Loucy (cell line): Measurements from ENCODE around the gene FEM1B.

ENCODE experiments used
- CTCF ChIP-seq: fragments of 200-600 bp; sonication (generic); conservative IDR thresholded peaks from 2 replicates; pipeline ENCODE4 v1.5.1; 2014; ENCODE audit warnings: mild to moderate bottlenecking, antibody characterized with exemption, low read length
- EZH2phosphoT487 ChIP-seq: fragments of 200-600 bp; IDR thresholded peaks from 2 replicates; pipeline ENCODE4 v1.6.1; 2018; ENCODE audit warnings: antibody characterized with exemption, mild to moderate bottlenecking, moderate library complexity, borderline replicate concordance

DNA sequence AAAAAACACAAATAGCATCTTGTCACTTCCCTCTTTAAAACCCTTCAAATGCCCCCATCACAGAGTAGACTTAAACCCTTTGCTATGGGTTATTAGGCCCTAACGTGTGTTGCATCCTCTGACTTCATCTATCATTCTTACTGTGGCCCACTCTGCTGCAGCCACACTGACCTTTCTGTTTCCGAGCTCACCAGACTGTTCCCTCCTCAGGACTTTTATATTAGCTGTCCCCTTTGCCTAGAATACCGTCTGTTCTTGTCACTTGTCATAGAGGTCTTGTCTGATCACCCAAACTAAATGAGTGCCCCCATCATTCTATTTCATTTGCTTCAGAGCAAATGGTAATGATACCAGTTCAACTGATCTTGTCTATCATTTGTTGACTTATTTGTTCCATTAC lies 877 bp upstream of the FEM1B start:
- TF ChIP-seq CTCF (no peak), EZH2phosphoT487 (no peak)
